CD4-positive, alpha-beta T cell treated with Interleukin-4 for 1 hour (primary cell): ENCODE results near the gene CCL16.

Experiments used
- DNase-seq, 2 donors: peaks; one replicate each; pipeline ENCODE4 v3.0.0-alpha.2; 2020 to 2022

CCL16 gene

DNA sequence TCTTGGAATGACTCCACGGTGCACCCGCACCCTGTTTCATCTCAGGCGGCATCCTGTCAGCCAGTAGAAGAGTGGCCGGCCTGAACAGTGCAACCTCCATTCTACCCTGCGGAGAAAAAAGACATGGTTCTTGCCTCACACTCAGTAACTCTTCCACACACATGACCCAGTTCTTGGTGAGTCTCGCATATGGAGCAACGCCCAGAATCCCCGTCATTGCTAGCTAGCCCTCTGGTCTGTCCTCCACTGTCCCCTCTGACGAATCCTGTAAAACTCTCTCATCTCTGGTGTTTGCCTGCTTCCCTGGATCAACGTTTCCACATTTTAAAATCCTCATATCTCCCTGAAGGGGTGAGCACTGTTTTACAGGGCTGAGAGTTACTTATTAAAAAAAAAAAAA, 46.5 kb downstream of the CCL16 start:
- DNase-seq, result no peak

DNA sequence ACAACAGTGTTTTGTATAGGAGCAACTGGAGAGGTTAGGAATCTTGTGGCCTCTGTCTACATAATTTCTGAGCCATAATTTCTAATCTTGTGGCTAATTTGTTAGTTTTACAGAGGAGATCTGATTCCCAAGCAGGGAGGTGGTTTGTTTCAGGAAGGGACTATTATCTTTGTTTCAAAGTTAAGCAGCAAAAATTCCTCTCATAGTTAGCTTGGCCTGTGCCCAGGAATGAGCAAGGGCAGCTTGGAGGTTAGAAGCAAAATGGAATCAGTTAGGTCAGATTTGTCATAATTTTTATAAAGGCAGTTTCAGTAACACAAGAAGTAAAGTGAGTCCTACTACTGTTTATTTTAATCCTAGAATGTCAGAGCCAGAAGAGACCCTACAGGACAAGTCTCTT, 48.7 kb downstream of the CCL16 start:
- no peak for DNase-seq

DNA sequence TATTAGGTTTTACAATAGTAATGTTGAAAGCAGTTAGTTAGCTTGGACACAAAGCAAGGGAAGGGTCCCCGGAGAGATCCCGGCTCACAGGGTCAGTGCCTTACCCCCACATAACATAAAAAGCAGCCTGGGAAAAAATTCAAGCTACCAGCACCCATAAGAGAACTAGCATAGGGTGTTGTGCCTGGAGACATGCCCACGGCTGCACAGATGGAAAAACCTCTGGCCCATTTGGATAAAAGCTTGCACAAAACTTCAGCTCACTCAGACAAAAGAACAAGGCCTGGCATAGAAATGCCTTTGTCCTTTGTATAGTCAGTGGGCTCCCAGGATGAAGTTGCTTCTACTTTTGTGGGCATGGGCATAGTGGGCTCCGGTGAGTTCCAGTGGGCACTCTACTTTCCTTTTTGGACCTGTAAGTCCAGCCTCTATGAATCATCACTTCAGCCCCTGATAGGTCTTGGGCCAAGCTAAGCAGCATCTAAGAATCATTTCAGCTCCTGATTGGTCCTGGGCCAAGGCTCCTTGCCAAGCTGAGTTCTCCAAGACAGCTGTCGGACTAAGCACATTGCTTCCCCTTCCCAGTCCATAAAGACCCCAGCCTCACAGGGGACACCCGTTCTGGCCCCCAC, 49.4 kb downstream of the CCL16 start:
- no peak for DNase-seq

DNA sequence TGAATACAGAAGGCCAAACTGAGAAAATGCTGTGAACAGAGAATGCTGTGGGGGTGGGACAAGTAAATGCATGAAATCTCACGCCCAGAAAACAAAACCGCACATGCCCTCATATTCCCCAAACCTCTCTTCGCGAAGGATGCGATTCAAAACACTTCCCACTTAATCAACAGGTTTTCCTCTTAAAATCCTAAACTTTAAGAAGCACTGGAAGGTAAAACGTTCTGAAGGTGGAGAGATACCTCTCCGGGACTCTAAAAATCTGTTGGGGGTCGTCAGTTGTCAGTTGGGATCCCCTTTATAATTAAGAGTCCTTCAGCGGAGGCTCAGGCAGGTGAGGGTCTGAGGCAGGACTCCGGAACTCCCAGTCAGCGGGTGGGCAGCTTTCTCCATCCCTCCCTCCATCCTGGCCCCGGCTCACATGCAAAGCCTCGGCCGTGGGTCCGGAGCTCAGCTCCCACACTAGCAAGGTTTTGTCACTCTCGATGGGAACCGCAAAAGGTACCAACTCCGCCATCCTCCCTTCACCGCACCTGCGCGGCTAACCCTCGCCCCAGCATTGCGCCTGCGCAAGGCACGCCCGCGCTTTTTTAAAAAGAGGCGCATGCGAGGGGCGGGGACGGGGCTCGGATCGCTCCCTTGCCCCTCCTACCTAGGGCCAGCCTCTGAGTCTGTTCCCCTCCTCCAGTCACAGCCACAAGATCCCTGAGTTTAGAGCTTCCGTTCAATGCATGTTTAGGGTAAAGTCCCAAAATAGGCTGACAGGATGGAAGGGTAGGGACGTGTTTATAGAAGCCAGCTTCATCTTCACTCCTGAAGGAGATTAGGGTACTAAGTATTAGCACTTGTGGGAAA, 50.9 kb downstream of the CCL16 start, which contains the start of gene RDM1:
Gene RDM1, minus strand, starts transcription at position 563 of the 855 bp plus-strand sequence. Its CDS starts 46 bp downstream, at position 517.
- peak; percentile 81 to 83 for DNase-seq

DNA sequence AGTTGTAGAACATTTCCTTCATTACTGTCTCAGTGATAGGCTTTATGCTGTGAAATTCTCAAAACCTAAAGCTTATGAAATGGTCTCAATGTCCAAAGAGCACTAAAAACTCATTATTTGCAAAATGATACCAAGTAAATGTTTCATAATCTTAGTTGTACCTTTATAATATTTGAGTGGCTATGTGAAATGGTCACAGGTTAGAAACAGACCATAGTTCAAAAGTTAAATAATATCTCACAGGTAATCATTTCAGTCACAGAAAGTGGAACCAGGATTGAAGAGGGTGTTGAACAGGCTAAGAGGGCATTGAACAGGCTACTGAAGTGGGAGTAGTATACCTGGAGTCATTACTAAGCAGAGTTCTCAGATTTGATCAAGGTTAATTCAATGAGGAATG, 53.6 kb downstream of the CCL16 start:
- no peak for DNase-seq
